ENCODE measurements around the gene LENG8.

DNA sequence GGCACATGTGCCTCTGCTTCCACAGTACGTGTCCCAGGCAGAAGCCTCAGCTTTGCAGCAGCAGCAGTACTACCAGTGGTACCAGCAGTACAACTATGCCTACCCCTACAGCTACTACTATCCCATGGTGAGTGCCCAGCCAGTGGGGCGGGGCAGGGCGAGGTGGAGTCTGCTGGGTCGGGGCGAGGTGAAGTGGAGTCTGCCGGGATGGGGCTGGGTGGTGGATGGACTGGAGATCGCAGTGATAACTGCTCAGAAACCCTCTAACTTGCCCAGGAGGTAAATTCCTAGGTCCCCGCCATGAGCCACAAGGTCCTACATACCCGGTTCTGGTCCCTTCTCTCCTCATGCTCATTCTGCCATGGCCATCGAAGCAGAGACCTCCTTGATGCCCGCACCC, 3.6 kb downstream of the LENG8 start:
- no peak for TF ChIP-seq POLR2A (IDR thresholded peaks at IDR 0.05)
- TF ChIP-seq, protein P1, sequence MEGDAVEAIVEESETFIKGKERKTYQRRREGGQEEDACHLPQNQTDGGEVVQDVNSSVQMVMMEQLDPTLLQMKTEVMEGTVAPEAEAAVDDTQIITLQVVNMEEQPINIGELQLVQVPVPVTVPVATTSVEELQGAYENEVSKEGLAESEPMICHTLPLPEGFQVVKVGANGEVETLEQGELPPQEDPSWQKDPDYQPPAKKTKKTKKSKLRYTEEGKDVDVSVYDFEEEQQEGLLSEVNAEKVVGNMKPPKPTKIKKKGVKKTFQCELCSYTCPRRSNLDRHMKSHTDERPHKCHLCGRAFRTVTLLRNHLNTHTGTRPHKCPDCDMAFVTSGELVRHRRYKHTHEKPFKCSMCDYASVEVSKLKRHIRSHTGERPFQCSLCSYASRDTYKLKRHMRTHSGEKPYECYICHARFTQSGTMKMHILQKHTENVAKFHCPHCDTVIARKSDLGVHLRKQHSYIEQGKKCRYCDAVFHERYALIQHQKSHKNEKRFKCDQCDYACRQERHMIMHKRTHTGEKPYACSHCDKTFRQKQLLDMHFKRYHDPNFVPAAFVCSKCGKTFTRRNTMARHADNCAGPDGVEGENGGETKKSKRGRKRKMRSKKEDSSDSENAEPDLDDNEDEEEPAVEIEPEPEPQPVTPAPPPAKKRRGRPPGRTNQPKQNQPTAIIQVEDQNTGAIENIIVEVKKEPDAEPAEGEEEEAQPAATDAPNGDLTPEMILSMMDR (IDR thresholded peaks at IDR 0.05), result no peak
